Activated T-cell treated with anti-CD3 and anti-CD28 coated beads, Interleukin-2, amount 50 U/mL, for 24 hours (primary cell): ENCODE results near the gene ZFYVE9.

ENCODE experiments used
- DNase-seq: peaks from one replicate; pipeline ENCODE4 v3.0.0-alpha.2; 2020
- H3K27ac Mint-ChIP-seq: 2 replicates; pipeline ENCODE4 v1.8.0; 2020; ENCODE audit warnings: mild to moderate bottlenecking, mixed read lengths
- H3K27me3 Mint-ChIP-seq: 2 replicates; pipeline ENCODE4 v1.8.0; 2020; ENCODE audit warnings: mixed read lengths
- H3K36me3 Mint-ChIP-seq: 2 replicates; pipeline ENCODE4 v1.8.0; 2020; ENCODE audit warnings: low read depth, mixed read lengths
- H3K4me1 Mint-ChIP-seq: 2 replicates; pipeline ENCODE4 v1.8.0; 2020; ENCODE audit warnings: low read depth, mixed read lengths
- H3K4me3 Mint-ChIP-seq: 2 replicates; pipeline ENCODE4 v1.8.0; 2020; ENCODE audit warnings: mild to moderate bottlenecking, moderate library complexity, mixed read lengths
- H3K9me3 Mint-ChIP-seq: 2 replicates; pipeline ENCODE4 v1.8.0; 2020; ENCODE audit warnings: mixed read lengths

The ZFYVE9 gene

DNA sequence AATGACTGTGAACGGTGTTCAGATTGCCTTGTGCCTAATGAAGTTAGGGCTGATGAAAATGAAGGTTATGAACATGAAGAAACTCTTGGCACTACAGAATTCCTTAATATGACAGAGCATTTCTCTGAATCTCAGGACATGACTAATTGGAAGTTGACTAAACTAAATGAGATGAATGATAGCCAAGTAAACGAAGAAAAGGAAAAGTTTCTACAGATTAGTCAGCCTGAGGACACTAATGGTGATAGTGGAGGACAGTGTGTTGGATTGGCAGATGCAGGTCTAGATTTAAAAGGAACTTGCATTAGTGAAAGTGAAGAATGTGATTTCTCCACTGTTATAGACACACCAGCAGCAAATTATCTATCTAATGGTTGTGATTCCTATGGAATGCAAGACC lies 96.6 kb downstream of the ZFYVE9 start:
- Mint-ChIP-seq H3K27ac (no peak overlapping the region), H3K4me1 (peaks cover 4% of the 10 kb centered on the region), H3K4me3 (no peak overlapping the region), H3K36me3 (peaks cover 11% of the 10 kb centered on the region), H3K27me3 (no peaks in the 10 kb centered on the region), H3K9me3 (no peaks in the 10 kb centered on the region)
- DNase-seq: no peak

DNA sequence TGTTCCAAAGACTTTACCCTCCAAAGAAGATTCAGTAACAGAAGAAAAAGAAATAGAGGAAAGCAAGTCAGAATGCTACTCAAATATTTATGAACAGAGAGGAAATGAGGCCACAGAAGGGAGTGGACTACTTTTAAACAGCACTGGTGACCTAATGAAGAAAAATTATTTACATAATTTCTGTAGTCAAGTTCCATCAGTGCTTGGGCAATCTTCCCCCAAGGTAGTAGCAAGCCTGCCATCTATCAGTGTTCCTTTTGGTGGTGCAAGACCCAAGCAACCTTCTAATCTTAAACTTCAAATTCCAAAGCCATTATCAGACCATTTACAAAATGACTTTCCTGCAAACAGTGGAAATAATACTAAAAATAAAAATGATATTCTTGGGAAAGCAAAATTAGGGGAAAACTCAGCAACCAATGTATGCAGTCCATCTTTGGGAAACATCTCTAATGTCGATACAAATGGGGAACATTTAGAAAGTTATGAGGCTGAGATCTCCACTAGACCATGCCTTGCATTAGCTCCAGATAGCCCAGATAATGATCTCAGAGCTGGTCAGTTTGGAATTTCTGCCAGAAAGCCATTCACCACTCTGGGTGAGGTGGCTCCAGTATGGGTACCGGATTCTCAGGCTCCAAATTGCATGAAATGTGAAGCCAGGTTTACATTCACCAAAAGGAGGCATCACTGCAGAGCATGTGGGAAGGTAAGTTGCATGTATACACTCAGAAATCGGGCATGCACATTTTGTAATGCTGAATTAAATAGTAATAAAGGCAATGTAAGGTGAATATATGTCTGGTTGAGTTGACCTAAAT lies 97.2 kb downstream of the ZFYVE9 start:
- Mint-ChIP-seq H3K4me3 (no peak overlapping the region), H3K27ac (no peak overlapping the region), H3K36me3 (peaks cover 11% of the 10 kb centered on the region), H3K27me3 (no peaks in the 10 kb centered on the region), H3K4me1 (peaks cover 4% of the 10 kb centered on the region), H3K9me3 (no peaks in the 10 kb centered on the region)
- no peak for DNase-seq

DNA sequence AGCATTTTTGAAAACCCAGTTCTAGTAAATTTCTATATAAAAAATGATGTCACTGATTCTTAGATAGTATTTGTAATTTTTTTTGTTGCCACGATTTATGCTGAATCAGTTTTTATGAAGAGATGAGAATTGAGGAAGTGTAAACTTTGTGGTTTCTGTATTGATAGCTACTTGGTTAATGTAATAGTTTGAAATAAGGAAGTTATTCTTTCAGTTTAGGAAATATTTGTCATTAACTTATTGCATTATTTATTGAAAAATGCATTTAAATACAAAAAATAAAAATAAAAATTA lies 97.8 kb downstream of the ZFYVE9 start:
- Mint-ChIP-seq H3K9me3 (no peaks in the 10 kb centered on the region), H3K27ac (no peak overlapping the region), H3K4me1 (peaks cover 4% of the 10 kb centered on the region), H3K4me3 (no peak overlapping the region), H3K36me3 (peaks cover 11% of the 10 kb centered on the region), H3K27me3 (no peaks in the 10 kb centered on the region)
- DNase-seq: no peak

DNA sequence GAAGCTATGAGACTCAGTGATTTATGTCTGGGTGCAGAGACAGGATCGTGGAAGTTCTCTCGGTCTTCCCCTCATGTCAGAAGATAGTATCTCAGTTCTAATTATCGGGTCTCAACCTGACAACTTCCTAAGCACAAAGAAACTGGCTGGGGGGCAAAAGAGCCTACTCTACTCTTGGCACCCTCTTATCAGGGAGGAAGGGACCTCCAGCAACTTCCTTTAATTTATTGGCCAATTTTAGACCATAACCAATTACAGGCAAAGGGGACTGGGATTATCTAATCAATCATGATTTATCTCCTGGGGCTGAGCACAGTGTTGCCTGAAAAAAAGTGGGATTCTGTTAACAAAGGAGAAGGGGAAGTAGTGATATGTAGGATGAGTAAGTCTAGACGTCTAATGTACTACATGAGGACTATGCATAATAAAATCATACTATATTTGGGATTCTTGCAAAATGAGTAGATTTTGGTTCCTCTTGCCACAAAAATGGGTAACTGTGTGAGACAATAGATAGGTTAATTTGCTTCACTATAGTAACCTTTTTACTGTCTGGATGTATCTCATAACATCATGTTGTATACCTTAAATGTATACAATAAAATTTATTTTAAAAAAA lies 98.8 kb downstream of the ZFYVE9 start:
- no peak for DNase-seq
- Mint-ChIP-seq H3K27me3 (no peaks in the 10 kb centered on the region), H3K4me1 (peaks cover 4% of the 10 kb centered on the region), H3K36me3 (peaks cover 11% of the 10 kb centered on the region), H3K27ac (no peak overlapping the region), H3K4me3 (no peak overlapping the region), H3K9me3 (no peaks in the 10 kb centered on the region)

DNA sequence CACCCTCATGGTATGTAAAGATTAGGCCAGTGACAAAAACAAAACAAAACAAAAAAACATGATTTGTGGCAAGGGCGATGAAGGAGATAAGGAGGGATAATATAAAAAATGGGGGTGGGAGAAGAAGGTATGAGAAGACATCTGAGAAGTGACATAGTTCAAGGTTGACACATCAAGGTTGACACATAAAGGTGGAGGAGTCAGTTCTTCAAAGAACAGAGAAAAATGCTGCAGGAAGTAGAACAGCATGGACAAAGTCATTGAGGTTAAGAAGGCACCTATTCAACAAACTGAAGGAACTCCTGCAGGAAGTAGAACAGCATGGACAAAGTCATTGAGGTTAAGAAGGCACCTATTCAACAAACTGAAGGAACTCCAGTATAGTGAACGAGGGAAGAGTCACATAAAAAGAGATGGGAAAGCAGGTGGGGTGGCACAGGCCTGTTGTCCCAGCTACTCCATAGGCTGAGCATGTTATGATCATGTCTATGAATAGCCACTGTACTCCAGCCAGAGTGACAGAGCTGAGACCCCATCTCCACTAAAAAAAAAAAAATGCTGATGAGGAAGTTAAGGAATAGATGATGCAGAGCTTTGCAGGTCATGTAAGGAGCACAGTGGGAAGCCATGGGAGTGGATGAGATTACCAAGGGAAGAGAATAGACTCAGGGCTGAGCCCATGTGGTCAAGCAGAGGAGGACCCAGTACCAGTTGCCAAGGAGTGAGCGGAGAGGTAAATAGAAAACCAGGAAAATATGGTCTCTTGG lies 101.5 kb downstream of the ZFYVE9 start:
- H3K27ac Mint-ChIP-seq: no peak overlapping the region
- no peak overlapping the region for H3K4me3 Mint-ChIP-seq
- peaks cover 4% of the 10 kb centered on the region for H3K36me3 Mint-ChIP-seq
- DNase-seq: no peak
- H3K27me3 Mint-ChIP-seq: no peaks in the 10 kb centered on the region
- peaks cover 1% of the 10 kb centered on the region for H3K4me1 Mint-ChIP-seq
- no peaks in the 10 kb centered on the region for H3K9me3 Mint-ChIP-seq

DNA sequence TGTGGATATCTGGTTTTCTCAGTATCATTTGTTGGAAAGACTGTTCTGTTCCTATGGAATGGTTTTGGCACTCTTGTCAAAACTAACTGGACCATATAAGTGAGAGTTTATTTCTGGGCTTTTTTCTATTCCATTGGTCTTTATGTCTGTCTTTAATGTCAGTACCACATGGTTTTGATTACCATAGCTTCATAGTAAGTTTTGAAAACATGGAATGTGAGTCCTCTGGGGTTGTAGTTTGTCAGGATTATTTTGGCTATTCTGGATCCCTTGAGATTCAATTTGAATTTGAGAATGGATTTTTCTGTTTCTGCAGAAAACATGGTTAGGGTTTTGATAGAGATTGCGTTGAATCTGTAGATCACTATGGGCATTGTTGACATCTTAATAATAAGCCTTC lies 107.9 kb downstream of the ZFYVE9 start:
- Mint-ChIP-seq H3K36me3 (peaks cover 2% of the 10 kb centered on the region), H3K27me3 (no peaks in the 10 kb centered on the region), H3K4me3 (no peak overlapping the region), H3K27ac (no peak overlapping the region), H3K4me1 (no peaks in the 10 kb centered on the region), H3K9me3 (no peaks in the 10 kb centered on the region)
- no peak for DNase-seq

DNA sequence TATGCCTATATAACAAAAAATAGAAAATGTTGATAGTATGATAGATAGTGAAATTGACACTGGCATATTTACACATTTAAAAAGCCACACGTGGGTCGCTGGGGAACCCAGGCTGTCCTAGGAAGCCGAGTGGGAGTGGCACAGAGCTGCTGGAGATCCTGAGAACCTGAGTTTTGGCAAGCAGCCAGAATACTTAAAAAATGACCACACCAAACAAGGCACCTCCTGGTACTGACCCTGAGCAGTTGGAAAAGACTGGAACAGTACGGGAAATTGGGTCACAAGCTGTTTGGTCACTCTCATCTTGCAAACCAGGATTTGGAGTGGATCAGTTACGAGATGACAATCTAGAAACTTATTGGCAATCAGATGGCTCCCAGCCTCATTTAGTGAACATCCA lies 111.5 kb downstream of the ZFYVE9 start:
- H3K36me3 Mint-ChIP-seq: peaks cover 2% of the 10 kb centered on the region
- no peaks in the 10 kb centered on the region for H3K27me3 Mint-ChIP-seq
- no peak overlapping the region for H3K4me3 Mint-ChIP-seq
- H3K27ac Mint-ChIP-seq: no peak overlapping the region
- H3K9me3 Mint-ChIP-seq: no peaks in the 10 kb centered on the region
- DNase-seq: no peak
- no peaks in the 10 kb centered on the region for H3K4me1 Mint-ChIP-seq

DNA sequence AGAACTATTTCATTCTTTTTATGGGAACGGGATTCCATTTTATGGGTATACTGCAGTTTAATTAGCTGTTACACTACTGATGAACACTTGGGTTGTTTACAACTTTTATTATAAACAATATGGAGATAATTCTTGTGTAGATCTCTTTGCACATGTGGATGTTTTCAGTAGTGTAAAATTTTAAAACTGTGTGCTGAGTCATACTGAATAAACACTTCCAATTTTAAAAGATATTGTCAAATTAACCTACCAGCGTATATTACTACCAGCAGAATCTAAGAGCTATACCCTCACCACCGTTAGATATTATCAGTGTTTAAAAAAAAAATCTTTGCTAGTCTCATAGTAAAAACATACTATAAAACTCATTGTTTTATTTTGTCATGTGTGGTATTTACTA lies 118.0 kb downstream of the ZFYVE9 start:
- H3K4me1 Mint-ChIP-seq: peaks cover 4% of the 10 kb centered on the region
- DNase-seq: no peak
- H3K27ac Mint-ChIP-seq: no peak overlapping the region
- H3K27me3 Mint-ChIP-seq: no peaks in the 10 kb centered on the region
- no peaks in the 10 kb centered on the region for H3K36me3 Mint-ChIP-seq
- no peak overlapping the region for H3K4me3 Mint-ChIP-seq
- no peaks in the 10 kb centered on the region for H3K9me3 Mint-ChIP-seq

DNA sequence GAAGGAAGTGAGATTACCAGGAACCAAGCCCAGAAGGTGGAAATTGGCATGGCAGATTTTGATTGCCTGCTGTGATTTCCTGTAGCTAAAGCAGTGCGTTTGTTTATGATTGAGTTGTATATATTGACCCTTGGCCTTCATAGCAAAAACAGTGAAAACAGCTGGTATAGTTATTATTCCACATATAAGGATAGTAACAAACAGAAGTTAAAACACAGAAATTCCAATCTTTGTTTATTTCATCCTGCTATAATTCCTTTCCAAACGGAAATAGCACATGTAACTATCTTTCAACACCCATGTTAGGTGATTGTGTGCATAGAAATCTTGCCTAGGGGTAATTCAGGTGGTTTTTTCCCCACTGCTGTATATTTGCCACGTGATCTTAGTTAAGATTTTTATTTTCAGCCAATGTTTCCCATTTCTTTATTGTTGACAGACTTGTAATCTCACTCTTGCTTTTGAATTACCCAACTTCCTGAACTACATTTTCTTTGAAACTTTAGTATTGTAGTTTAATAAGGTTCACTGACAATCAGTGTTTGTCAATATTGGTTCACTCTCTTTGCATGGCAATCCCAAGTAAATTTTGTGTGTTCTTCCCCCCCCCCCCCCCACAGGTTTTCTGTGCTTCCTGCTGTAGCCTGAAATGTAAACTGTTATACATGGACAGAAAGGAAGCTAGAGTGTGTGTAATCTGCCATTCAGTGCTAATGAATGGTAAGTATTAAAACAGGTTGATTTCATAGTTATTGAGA lies 121.4 kb downstream of the ZFYVE9 start:
- no peaks in the 10 kb centered on the region for H3K27me3 Mint-ChIP-seq
- no peak overlapping the region for H3K27ac Mint-ChIP-seq
- no peak for DNase-seq
- peaks cover 4% of the 10 kb centered on the region for H3K4me1 Mint-ChIP-seq
- H3K9me3 Mint-ChIP-seq: no peaks in the 10 kb centered on the region
- H3K36me3 Mint-ChIP-seq: peaks cover 8% of the 10 kb centered on the region
- H3K4me3 Mint-ChIP-seq: no peak overlapping the region

DNA sequence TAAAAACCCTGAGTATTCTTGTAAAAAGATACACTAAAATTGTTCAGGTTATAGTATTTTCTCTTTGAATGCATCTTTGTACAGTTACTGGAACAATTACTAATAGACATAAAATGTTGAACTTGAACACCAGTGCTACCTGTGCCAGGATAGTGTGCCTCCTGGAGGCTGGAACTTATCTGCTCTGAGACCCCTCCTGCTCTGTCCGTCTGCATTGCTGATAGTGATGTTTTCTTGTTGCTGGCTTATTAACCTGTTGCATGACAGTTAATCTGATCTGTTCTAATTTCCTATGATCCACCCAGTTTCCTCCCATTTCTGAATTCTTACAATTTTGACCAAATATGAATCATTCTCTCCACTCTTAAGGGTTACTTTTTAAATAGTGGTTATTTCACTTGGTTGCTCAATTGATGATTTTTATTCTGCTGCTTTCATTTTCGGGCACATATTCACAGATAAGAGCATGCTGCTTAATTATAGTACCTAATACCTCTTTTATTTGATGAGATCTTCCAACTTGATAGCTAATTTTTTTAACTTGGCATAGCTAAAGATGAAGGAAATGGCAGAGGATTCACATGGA lies 122.7 kb downstream of the ZFYVE9 start:
- no peaks in the 10 kb centered on the region for H3K9me3 Mint-ChIP-seq
- H3K36me3 Mint-ChIP-seq: peaks cover 17% of the 10 kb centered on the region
- DNase-seq: no peak
- H3K4me3 Mint-ChIP-seq: no peak overlapping the region
- no peak overlapping the region for H3K27ac Mint-ChIP-seq
- no peaks in the 10 kb centered on the region for H3K27me3 Mint-ChIP-seq
- H3K4me1 Mint-ChIP-seq: peaks cover 4% of the 10 kb centered on the region

DNA sequence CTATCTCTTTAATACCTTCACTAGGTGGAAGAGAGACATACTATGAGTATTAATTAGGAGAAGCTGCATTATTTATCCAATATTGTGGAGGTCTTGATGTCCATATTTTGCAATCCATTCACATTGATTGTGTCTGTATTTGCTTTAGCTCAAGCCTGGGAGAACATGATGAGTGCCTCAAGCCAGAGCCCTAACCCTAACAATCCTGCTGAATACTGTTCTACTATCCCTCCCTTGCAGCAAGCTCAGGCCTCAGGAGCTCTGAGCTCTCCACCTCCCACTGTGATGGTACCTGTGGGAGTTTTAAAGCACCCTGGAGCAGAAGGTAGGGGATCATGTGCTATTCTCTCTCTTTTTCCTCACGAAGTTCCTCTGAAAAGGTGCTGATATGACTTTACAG lies 124.6 kb downstream of the ZFYVE9 start:
- Mint-ChIP-seq H3K27ac (no peak overlapping the region), H3K27me3 (no peaks in the 10 kb centered on the region)

DNA sequence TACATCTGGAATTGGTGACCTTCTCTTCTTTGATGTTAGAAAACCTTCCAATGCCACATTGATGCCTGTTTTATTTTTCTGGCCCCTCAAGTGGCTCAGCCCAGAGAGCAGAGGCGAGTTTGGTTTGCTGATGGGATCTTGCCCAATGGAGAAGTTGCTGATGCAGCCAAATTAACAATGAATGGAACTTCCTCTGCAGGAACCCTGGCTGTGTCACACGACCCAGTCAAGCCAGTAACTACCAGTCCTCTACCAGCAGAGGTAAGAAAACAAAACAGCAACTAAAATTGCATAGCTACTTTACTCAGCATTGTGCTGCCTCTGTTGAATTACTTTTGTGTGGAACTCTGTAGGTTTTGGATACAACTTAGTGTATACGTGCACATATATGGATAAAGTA lies 126.5 kb downstream of the ZFYVE9 start:
- Mint-ChIP-seq H3K27me3 (no peaks in the 10 kb centered on the region), H3K4me1 (peaks cover 4% of the 10 kb centered on the region), H3K27ac (no peak overlapping the region), H3K4me3 (no peak overlapping the region), H3K9me3 (no peaks in the 10 kb centered on the region), H3K36me3 (peaks cover 21% of the 10 kb centered on the region)
- no peak for DNase-seq

More for the DNA sequence above, 124.6 kb downstream of the ZFYVE9 start:
- DNase-seq: no peak
- Mint-ChIP-seq H3K9me3 (no peaks in the 10 kb centered on the region), H3K36me3 (peaks cover 21% of the 10 kb centered on the region), H3K4me3 (no peak overlapping the region), H3K4me1 (peaks cover 4% of the 10 kb centered on the region)

DNA sequence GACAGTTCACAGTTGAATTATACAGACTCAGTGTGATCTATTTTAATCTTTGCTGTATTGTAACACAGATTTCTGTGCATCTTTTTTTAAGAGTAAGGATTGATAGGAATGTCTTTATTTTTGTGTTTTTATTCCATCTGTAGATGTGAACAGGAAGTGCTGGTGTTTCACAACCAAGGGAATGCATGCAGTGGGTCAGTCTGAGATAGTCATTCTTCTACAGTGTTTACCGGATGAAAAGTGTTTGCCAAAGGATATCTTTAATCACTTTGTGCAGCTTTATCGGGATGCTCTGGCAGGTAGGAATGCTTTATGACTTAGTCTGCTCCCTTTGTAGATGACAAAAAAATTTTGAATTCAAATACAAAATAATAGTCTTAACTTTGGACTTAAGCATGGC lies 139.6 kb downstream of the ZFYVE9 start:
- no peaks in the 10 kb centered on the region for H3K9me3 Mint-ChIP-seq
- H3K27me3 Mint-ChIP-seq: no peaks in the 10 kb centered on the region
- H3K27ac Mint-ChIP-seq: no peak overlapping the region
- H3K4me3 Mint-ChIP-seq: no peak overlapping the region
- peaks cover 23% of the 10 kb centered on the region for H3K36me3 Mint-ChIP-seq
- no peaks in the 10 kb centered on the region for H3K4me1 Mint-ChIP-seq
- DNase-seq: no peak

DNA sequence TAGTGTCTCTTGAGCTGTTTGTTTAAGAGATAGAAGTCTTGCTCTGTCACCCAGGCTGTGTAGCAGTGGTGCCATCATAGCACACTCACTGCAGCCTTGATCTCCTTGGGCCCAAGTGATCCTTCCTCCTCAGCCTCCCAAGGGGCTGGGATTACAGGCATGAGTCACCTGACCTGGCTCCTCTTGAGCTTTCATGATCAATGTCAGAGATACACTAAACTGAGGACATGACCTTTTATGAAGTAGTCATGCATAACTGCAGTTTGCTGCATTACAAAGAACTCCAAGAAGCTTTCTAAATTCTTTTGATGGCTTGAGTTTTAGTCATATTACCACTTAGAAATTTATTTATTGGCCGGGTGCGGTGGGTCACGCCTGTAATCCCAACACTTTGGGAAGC lies 146.4 kb downstream of the ZFYVE9 start:
- Mint-ChIP-seq H3K36me3 (peaks cover 2% of the 10 kb centered on the region), H3K4me1 (no peaks in the 10 kb centered on the region), H3K27ac (no peak overlapping the region), H3K4me3 (no peak overlapping the region), H3K9me3 (no peaks in the 10 kb centered on the region), H3K27me3 (no peaks in the 10 kb centered on the region)
- DNase-seq: no peak
